Activated T-helper 9 cell treated with anti-CD3 and anti-CD28 coated beads, Interleukin-2, amount 50 U/mL, for 16 hours (primary cell): Measurements from ENCODE around the gene TSEN54.
A peak's percentile ranks its signal among the peaks of the same experiment; 100 is the strongest.
"Not testable (repeated sequence)": the region's sequence is repeated elsewhere in the genome, so short reads cannot be mapped to it uniquely, and the experiment has no call there.

Source experiments
- DNase-seq: peaks from one replicate; pipeline ENCODE4 v3.0.0-alpha.2; 2020; ENCODE audit warnings: low read depth

The TSEN54 gene

DNA sequence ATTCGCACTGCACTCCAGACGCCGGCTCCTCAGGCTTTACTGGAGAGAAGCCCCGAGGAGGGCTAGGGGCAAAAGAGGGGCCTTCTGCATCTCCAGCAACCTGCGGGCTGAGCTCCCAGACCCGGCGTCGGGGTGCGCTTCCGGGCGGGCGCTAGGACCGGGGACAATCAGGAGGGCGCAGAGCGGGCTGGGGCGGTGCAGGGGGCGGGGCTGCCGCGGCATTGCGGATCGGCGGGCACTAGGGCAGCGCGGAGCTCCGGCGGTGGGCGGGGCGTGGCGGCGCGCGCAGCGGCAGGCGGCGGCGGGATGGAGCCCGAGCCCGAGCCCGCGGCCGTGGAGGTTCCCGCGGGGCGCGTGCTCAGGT lies at the start of gene TSEN54:
Gene TSEN54 (plus strand): TSS at position 274 of the 364 bp plus-strand sequence. CDS start 33 bp downstream, at position 307.
- peak; percentile 91 for DNase-seq

DNA sequence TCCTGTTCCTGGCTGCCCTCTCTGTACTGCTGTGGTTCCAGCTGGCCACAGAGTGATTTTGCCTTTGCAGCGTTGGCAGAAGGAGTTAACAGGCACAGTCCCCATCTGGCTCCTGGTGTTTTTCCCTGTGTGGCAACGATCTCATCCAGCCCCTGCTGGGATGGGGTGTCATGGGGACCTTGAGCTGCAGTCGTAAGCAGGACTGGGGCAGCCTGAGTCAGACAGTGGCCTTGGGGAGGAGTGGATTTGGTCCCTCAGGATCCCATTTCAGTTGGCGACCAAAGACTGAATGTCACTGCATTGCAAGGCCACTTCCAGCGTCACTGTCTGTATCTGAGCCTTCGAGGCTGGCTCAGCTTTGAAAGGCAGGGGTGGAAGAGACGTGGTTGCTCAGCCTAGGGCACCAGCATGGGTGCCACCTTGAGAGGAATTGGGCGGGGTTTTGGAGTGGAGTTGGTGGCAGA lies 48.0 kb upstream of the TSEN54 start:
- DNase-seq = no peak

DNA sequence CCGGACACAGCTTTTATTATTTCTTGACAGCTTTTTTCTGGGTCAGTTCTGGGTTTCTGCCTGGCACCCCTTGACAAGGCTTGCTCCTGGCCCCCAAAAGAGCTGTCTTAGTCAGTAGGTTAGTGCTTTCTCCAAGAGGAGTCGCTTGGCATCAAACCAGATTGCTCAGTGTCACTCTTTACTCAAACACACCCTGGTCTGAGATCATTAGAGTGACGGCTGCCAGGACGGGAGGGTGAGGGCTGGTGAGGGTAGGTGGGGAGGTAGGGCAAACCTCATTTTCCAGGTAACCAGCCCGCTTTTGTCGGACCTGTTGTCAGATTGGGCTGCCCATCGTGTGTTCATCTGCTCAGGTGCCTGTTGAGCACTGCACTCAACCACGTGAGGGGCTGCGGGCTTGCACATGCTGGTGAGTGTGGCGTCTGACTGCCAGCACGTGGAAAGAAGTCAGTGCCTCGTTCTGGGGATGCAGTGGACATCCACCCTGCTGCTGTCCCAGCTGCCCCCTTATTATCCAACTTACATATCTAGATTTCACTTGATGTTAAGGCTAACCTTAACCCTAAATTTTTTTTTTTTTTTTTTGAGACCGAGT lies 47.5 kb upstream of the TSEN54 start:
- DNase-seq = no peak

DNA sequence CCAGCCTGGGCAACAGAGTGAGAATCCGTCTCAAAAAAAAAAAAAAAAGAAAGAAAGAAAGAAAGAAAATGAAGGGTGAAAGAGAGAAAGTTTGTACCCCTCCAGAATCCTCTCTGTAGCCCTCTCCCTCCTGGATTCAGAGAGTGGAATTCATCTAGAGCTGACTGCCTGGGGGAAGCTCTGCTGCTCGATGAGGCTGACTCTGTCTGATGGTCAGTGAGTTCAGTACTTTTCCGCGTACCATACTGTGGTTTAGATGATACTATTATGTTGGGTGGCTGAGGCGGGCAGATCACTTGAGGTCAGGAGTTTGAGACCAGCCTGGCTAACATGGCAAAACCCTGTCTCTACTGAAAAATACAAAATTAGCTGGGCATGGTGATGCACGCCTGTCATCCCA lies 45.1 kb upstream of the TSEN54 start:
- DNase-seq = no peak

DNA sequence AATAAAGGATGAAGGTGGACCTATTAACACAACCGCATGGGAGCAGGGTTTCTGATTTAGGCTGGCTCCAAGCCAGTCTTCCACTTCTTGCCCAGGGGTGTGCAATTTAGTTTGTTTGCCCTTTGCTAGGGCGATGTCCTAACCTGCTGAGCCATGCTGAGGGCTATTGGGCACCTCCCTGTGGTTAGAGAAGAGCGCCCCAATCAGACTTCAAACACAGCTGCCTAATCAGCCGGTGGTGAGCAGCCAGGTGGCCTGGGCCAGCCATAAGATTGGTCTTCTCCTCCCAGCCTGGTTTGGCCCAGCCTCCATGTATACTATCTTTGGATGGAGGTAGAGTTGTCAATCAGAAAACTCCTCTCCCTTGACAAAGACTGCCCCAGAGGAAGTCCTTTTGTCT lies 44.2 kb upstream of the TSEN54 start:
- DNase-seq = no peak

DNA sequence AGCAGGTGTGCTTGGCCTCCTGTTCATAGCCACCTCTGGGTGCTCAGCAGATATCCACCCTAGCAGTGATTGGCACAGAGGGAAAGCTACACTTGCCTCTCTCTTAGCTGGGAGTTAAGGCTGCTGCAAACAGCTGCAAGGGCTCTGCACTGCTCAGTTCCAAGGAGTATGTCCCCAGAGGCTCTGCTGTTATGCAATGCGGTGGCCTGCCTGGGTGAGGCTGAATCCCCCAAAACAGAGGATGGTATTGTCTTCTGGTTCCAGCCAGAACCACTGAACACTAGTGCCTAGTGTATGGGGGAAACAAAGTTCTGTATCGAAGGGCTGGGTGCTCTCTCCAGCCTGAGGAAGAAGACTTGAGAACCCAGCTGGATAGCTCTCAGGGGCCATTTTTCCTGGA lies 43.1 kb upstream of the TSEN54 start:
- DNase-seq = no peak

DNA sequence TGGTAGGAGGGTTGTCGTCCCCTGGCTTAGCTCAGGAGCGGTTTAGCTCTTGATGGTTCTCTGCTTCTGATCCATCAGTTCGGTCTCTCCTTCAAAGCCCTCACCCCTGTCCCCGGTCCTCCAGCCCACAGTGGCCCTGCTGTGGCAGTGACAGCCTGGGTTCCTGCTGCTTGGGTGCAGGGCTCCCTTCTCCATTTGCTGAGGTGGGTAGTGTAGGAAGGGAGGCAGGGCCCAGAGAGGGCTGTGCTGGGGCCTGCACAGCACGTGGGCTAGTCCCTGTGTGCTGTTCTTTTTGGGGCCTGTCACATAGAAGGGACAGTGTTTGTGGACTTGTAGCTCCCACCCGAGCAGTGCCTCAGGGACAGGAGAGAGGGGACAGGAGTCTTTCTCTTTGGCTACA lies 41.6 kb upstream of the TSEN54 start:
- no peak for DNase-seq

DNA sequence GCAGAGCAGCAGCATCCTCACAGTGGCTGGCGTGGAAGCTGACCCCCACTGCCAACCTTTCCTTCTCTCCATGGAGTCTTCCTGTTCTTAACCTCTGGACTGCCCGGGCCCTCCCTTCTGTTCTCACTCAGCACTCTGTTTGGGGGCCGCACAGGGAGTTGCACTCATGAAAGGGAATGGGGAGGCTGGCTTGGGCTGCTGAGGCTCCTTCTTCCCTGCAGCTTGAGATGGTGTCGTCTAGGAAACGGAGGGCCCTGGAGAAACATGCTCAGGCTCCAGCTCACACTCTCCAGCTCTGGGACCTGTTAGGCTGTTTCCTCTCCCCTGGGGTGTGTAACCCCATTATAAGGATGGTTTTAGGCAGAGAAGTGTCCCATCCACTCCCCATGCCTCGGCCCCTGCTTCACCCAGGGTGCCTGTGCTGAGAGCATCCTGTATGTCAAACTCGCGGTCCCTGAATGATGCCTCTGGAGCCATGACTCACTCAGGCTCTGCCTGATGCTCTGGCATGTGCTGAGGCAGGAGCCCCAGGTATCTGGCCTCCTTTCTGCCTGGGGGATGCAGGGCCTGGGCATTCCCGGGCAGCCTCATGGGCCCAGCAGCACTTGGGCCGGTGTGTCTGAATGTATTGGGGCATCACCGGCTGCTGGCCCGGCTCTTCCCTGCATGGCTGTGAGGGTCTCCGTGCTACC lies 41.0 kb upstream of the TSEN54 start:
- no peak for DNase-seq

DNA sequence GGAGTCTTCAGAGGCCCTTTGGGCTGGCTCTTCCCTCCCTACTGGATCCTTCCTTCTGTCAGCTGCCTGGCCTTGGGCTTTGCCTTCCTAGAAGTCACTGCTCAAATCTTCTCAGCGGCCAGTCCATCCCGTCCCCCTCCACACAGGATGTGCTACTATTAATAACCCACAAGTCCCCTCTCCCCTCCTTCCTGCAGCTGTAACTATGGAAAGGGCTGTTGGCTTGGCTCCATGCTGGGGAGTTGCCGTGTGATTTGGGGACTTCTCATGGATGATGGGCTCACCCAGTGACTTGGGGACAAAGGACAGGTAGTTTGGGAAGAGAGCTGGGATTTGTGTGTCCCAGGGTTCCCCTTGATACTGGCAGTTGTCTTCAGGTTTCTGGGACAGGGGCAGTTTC lies 40.5 kb upstream of the TSEN54 start:
- no peak for DNase-seq

DNA sequence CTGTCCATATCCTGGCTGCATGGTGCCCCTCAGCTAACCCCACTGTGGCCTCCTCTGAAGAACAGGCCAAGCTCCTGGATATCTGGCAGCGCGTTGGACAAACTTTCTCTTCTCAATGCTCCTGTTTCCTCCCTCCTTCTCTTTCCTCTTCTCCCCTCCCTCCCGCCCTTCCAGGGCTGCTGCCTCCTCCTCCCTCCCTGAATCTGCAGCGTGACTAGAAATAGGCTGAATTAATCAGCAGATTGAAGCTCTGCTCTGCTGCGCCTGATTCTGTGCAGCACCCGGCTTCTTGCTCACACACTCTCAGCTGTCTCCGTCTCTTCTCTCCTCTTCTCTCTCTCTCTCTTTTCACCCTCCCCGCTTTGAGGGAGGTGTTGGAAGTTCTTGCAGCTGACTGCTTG lies 40.1 kb upstream of the TSEN54 start:
- no peak for DNase-seq

DNA sequence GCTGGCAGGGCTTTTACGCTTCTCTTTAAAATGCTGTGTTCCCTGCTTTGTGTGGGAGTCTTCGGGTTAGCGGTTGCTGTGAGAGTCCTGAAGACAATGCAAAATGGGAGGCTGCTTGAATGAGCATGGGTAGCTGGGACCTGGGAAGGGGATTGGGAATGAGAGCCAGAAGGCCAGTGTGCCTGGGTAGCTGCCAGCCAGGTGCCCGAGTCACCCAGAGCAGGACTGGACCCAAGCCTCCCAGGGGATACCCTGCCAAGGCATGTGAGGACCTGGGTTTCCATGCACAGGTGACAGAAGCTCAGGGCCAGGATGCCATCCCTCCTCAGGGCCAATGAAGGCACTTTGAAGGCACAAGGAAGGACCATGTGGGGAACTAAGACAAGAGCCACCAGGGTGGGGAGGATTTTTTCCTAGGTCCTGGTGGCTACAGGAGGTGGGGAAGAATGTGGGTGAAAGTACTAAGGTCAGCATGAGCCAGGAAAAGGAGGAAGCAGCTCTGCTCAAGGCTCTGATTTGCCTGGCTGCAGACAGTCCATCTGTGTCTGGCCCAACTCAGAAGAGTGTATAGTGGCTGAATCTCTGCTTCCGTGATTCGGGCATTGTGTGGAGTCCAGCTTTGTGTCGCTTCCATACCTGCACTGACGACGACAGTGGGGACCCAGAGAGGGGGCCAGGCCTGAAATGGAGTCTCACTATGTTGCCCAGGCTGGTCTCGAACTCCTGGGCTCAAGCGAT lies 39.4 kb upstream of the TSEN54 start:
- no peak for DNase-seq

DNA sequence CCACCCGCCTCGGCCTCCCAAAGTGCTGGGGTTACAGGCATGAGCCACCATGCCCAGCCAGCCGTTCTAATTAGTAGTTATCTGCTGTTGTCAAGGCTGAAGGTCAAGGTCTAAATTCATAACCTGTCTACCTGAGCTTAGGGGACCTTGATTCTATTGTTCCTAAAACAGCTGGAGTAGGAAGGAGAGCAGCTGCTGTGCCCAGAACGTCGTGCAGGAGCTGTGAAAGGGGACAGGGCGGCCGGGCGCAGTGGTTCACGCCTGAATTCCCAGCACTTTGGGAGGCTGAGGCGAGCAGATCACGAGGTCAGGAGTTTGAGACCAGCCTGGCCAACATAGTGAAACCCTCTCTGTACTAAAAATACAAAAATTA lies 38.9 kb upstream of the TSEN54 start:
- DNase-seq = not testable (repeated sequence)

DNA sequence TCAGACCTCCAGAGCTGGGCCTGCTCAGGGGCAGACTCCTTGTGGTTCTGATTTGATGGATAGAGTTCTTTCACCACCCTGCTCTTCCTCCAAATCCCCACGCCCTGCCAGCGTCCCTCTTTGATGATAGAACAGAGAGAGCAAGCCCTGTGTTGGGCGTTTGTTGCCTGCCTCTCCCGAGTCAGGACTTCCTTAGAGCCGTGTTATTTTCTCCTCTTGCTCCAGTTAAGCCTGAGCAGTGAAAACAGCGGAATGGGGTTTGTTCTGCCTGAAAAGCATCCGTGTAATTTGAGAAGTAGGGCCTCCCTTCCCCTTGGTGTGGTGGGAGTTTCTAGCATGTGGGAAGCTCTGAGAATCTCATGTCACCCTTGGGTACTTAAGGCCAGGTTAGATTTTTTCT lies 37.8 kb upstream of the TSEN54 start:
- DNase-seq = no peak

DNA sequence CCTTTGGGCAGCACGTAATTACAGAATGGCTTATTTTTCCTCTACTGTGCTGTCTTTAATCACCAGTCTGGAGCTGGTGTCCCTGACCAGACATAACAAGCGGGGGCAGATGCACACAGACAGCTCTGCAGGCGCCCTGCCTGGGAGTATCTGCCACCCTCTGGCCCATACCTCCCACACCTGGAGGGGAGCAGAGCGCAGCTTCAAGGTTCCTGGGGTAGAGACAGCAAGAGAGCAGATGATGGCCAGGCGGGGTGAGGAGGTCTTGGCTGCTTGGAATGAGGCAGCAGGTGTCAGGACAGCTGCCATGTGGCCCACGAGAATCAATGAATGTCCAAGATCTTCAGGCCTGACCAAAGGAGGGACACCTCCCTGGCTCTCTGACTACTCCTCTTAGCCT lies 36.0 kb upstream of the TSEN54 start:
- no peak for DNase-seq

DNA sequence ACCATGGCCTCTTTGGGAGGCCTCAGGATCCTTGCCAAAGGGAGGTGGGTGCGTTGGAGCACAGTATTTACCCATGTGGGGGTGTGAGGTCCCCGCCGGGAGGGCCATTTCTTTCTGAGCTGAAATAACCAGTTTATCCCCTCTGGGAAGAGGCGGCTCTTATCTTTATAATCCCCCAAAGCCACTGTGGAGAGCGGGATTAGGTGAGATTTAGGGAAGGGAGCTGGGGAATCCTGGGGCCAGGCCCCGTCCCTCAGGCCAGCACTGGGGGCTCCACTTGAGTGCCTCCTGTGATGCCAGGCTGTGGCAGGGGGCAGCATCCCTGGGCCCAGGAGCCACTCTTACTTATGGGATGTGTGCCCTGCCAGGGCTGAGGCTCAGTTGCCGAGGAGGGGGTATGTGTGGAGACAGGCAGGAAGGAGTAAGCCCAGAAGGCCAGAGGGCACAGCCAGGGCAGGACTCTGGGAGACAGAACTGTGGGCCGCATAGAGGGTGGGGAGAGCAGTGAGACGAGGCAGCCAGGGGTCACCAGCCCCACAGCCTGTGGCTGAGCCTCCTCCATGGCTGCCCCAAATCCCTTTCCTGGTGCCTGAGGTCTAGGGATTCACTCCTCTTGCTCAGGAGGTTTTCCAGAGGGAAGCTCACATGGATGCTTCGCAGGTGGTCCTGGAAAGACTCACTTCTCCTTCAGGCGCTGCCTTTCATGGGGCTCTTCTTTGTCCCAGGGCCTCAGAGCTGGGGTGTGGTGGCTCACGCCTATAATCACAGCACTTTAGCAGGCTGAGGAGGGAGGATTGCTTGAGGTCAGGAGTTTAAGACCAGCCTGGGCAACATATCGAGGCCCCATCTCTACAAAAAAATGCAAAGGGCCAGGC lies 34.9 kb upstream of the TSEN54 start:
- no peak for DNase-seq

DNA sequence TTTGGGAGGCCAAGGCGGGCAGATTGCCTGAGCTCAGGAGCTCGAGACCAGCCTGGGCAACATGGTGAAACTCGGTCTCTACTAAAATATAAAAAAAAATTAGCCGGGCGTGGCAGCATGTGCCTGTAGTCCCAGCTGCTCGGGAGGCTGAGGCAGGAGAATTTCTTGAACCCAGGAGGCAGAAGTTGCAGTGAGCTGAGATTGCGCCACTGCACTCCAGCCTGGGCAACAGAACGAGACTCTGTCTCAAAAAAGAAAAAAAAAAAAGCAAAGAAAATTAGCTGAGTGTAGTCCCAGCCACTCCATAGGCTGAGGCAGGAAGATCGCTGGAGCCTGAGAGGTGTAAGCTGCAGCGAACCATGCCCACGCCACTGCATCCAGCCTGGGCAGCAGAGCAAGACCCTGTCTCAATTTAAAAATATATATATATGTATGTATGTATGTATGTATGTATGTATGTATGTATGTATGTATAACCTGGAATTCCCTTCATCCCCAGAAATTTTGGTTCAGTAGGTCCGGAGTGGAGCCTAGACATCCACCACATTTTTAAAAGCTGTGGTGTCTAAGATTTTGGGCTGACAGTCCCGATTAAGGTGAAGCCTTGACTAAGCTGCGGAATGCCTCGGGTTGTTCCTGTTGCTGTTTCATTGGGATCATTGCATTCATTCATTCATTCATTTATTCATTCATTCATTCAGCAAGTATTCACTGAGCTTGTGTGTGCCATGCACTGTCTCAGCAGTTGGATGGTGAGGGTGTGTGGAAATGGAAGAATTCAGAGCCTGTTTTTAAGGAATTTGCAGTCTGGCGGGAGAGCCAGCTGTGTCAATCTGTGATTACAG lies 34.0 kb upstream of the TSEN54 start:
- no peak for DNase-seq

DNA sequence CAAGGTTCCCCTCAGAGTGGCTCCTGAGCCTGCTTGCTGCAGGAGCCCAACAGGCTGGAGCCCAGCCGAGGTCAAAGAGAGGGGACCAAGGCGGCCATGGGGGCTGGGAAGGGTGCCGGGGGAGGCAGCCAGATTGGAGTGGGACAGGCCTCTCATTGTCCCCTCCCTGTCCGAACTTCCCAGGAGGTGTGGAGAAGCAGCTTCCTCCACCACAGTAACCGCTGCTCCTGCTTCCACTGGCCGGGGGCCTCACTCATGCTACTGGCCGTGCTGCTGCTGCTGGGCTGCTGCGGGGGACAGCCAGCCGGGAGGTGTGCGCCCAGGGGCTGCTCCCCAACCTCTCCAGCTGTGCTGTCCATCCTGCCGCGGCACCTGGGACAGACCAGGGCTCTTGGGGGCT lies 30.6 kb upstream of the TSEN54 start:
- no peak for DNase-seq

DNA sequence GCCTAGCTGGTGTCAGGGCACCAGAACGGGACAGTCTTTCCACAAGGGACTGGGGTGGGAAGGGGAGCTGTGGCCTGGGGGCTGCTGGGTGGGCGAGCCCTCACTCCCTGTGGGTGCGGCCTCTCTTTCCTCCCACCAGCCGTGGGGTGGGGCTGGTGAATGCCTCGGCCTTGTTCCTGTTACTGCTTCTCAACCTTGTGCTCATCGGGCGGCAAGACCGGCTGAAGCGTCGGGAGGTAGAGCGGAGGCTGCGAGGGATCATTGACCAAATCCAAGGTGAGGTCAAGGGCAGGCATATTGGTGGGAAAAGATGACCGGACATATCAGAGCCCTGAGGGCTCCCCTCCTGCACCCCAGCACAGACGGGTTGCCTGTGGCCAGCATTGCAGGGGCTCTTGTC lies 30.2 kb upstream of the TSEN54 start:
- no peak for DNase-seq

DNA sequence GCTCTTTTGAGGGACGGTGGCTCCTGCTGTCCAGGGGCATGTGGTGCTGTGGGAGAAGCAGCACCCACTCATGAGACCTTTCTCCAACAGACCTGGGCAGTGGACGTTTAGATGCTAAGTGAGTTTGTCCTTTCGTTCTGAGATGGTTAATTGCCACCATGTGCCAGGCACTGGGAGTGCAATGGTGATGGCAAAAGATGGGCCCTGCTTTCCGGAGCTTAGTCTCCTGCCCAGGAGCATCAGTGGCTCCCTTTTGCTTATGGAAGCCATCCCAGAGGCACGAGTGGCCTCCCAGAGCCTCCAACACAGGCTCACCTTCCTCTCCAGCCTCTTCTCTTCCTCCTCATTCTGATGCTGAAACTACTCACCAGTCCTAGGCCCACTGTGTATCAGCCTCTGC lies 29.4 kb upstream of the TSEN54 start:
- no peak for DNase-seq

DNA sequence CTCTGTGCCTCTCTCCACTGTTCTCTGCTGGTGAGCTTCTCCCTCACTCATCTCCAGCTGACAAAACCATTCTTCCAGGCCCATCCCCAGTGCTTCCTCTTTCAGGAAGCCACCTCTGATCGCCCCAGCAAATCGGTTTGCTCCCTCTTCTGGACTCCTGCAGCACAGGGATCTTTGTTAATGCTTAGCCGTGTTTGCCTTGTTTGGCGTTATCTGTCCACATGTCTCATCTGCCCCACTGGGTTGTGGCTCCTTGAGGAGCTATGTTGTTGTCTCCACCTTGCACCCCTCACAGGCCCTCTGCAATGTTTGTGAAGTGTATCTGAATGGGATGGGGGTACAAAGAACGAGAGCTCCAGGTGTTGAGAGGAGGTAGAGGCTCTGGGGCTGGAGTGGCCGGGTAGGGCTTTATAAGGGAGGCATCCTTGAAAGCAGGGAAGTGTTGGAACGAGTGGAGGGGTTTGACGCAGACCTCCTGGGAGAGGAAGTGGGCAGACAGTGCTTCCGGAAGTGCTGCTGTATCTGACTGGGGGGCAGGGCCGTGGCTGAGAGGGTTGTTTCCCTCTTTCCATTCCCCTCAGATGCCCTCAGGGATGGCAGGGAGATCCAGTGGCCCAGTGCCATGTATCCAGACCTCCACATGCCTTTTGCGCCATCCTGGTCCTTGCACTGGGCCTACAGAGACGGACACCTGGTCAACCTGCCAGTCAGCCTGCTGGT lies 28.8 kb upstream of the TSEN54 start:
- DNase-seq = no peak
